RWPE2 (cell line): Measurements from ENCODE around the gene UVRAG.
A peak's percentile ranks its signal among the peaks of the same experiment; 100 is the strongest.

Experiments used
- ATAC-seq: fragments of 200-7000 bp; cut with Tn5 transposase; 3 replicates; pipeline ENCODE4 v1.9.1; 2021; ENCODE audit warnings: low read depth
- DNase-seq: peaks from one replicate; pipeline ENCODE4 v3.0.0-alpha.2; 2020; ENCODE audit warnings: low spot score
- H3K27ac ChIP-seq: fragments of 450-650 bp; 2 replicates; pipeline ENCODE4 v1.5.1; 2017; ENCODE audit warnings: mild to moderate bottlenecking; ENCODE audit not compliant: poor library complexity, severe bottlenecking
- H3K27me3 ChIP-seq: fragments of 250-450 bp; sonication (Bioruptor Pico); 2 replicates; pipeline ENCODE4 v1.5.1; 2021; ENCODE audit warnings: mild to moderate bottlenecking, moderate library complexity; ENCODE audit not compliant: insufficient read depth, poor library complexity, severe bottlenecking
- H3K36me3 ChIP-seq: fragments of 250-450 bp; sonication (Bioruptor Pico); 2 replicates; pipeline ENCODE4 v1.5.1; 2020; ENCODE audit warnings: low read depth, mild to moderate bottlenecking, moderate library complexity
- H3K4me1 ChIP-seq: fragments of 250-450 bp; sonication (Bioruptor Pico); 2 replicates; pipeline ENCODE4 v1.5.1; 2021; ENCODE audit warnings: mild to moderate bottlenecking, moderate library complexity; ENCODE audit not compliant: insufficient read depth, poor library complexity, severe bottlenecking
- H3K4me3 ChIP-seq: fragments of 250-450 bp; sonication (Bioruptor Pico); 2 replicates; pipeline ENCODE4 v1.5.1; 2021; ENCODE audit warnings: mild to moderate bottlenecking, moderate library complexity; ENCODE audit not compliant: severe bottlenecking
- H3K9me3 ChIP-seq: fragments of 250-450 bp; sonication (Bioruptor Pico); 2 replicates; pipeline ENCODE4 v1.5.1; 2021; ENCODE audit warnings: mild to moderate bottlenecking, moderate library complexity; ENCODE audit not compliant: severe bottlenecking
- TF ChIP-seq, protein P1 (sequence below): fragments of 450-650 bp; IDR thresholded peaks from one replicate; pipeline ENCODE4 v1.5.1; 2017; ENCODE audit warnings: mild to moderate bottlenecking, moderate library complexity; ENCODE audit not compliant: poor library complexity, severe bottlenecking

The UVRAG gene

GRCh38 chr11:76007166-76007565, 192.2 kb downstream of the UVRAG start:
- Histone ChIP-seq H3K4me1 (peaks cover 46% of the 10 kb centered on the region), H3K36me3 (peaks cover 10% of the 10 kb centered on the region; the same call in 1 of the 2 replicates), H3K27ac (peak overlapping the region; percentile 79), H3K9me3 (peaks cover 3% of the 10 kb centered on the region), H3K4me3 (no peak overlapping the region), H3K27me3 (no peaks in the 10 kb centered on the region)
- 0 out of 3 replicates have a peak, but pooled peaks have one; percentile 17 for ATAC-seq
- TF ChIP-seq, protein P1, sequence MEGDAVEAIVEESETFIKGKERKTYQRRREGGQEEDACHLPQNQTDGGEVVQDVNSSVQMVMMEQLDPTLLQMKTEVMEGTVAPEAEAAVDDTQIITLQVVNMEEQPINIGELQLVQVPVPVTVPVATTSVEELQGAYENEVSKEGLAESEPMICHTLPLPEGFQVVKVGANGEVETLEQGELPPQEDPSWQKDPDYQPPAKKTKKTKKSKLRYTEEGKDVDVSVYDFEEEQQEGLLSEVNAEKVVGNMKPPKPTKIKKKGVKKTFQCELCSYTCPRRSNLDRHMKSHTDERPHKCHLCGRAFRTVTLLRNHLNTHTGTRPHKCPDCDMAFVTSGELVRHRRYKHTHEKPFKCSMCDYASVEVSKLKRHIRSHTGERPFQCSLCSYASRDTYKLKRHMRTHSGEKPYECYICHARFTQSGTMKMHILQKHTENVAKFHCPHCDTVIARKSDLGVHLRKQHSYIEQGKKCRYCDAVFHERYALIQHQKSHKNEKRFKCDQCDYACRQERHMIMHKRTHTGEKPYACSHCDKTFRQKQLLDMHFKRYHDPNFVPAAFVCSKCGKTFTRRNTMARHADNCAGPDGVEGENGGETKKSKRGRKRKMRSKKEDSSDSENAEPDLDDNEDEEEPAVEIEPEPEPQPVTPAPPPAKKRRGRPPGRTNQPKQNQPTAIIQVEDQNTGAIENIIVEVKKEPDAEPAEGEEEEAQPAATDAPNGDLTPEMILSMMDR, result no peak
- no peak for DNase-seq

- Histone ChIP-seq H3K9me3 (peaks cover 3% of the 10 kb centered on the region), H3K27ac (peak overlapping the region; percentile 79), H3K27me3 (no peaks in the 10 kb centered on the region), H3K36me3 (peaks cover 10% of the 10 kb centered on the region; the same call in 1 of the 2 replicates), H3K4me3 (no peak overlapping the region), H3K4me1 (peaks cover 46% of the 10 kb centered on the region)
- no peak for DNase-seq
- peak; percentile 76 for ATAC-seq
- TF ChIP-seq, protein P1, result no peak
These were observed 193.5 kb downstream of the UVRAG start for GRCh38 chr11:76008474-76008873.

- Histone ChIP-seq H3K9me3 (no peaks in the 10 kb centered on the region), H3K27ac (no peak overlapping the region), H3K27me3 (no peaks in the 10 kb centered on the region), H3K36me3 (peaks cover 10% of the 10 kb centered on the region; the same call in 1 of the 2 replicates), H3K4me1 (peaks cover 46% of the 10 kb centered on the region), H3K4me3 (no peak overlapping the region)
- DNase-seq (no peak), ATAC-seq (no peak)
- TF ChIP-seq, protein P1, result no peak
These were observed 195.0 kb downstream of the UVRAG start for GRCh38 chr11:76010051-76010450.

GRCh38 chr11:76013526-76013925, 198.5 kb downstream of the UVRAG start:
- no peak overlapping the region for H3K4me3 ChIP-seq
- DNase-seq, result no peak
- no peak for ATAC-seq
- H3K36me3 ChIP-seq, result peaks cover 17% of the 10 kb centered on the region
- TF ChIP-seq, protein P1, result no peak
- H3K4me1 ChIP-seq, result peaks cover 24% of the 10 kb centered on the region
- no peak overlapping the region for H3K27ac ChIP-seq
- H3K9me3 ChIP-seq, result no peaks in the 10 kb centered on the region
- no peaks in the 10 kb centered on the region for H3K27me3 ChIP-seq

DNA sequence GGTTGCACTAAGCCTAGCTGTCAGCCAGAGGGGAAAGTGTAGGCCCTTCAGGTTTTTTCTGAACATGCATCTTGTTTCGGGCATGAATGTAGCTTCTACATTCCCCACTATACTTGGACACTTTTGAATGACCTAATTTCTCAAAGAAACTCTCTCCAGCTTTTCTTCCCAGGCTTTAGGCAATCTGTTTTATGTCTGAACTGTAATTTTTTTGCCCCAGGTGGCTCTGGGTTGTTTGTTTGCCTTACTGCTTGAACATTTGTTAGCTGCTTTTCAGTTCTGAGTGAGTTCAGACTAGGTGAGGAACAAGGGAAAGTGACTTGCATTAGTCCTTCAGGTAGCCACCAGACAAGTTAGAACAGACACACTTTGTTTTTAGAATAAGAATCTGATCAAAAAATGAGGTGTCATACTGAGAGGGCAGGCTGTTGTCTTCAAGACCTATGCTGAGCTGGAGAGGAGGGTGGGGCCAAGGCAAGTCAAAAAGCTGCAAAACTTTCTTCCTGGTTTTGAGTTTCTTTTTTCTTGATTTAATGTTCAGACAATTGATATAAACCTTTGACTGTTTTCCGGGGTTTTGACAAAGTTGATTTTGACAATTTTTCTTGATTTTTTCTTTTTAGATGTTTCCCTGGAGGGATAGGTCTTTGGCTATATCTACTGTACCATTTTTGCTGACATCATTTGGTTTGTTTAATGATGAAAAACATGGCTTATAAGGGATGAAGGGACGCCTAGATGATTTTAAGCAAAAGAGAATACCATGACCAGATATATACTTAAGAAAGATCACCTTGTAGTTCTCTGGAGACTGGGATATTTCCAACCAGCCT, 208.4 kb downstream of the UVRAG start:
- TF ChIP-seq, protein P1, result no peak
- no peak overlapping the region for H3K4me3 ChIP-seq
- no peak for DNase-seq
- H3K4me1 ChIP-seq, result peaks cover 17% of the 10 kb centered on the region
- no peaks in the 10 kb centered on the region for H3K9me3 ChIP-seq
- peaks cover 9% of the 10 kb centered on the region; the same call in 1 of the 2 replicates for H3K36me3 ChIP-seq
- H3K27me3 ChIP-seq, result no peaks in the 10 kb centered on the region
- peak; percentile 69; the same call in 2 of the 3 replicates for ATAC-seq
- peak overlapping the region; percentile 43 for H3K27ac ChIP-seq
